Measurements from ENCODE around the gene TMEM138. TPM values are rescaled to one million over a fixed set of nuclear protein-coding genes. Genes with fewer than 3 reads are reported as not detected.
"Not testable (repeated sequence)": the region's sequence is repeated elsewhere in the genome, so short reads cannot be mapped to it uniquely, and the experiment has no call there.

Gene TMEM138
- total RNA-seq, 1 donor from 2014 or later: 42.5 TPM

- peak; percentile 48 for DNase-seq (ENCODE audit: low read depth)
Observed at GRCh38 chr11:61362542-61362875, 335 bp downstream of the TMEM138 start.

- no peak for DNase-seq (ENCODE audit: low read depth)
Observed at GRCh38 chr11:61364012-61364675, 2.0 kb downstream of the TMEM138 start.

- no peak for DNase-seq (ENCODE audit: low read depth)
Observed at GRCh38 chr11:61367406-61367805, 5.2 kb downstream of the TMEM138 start.

- no peak for DNase-seq (ENCODE audit: low read depth)
Observed at GRCh38 chr11:61368646-61369045, 6.5 kb downstream of the TMEM138 start.

GRCh38 chr11:61369372-61370348 is 7.5 kb downstream of the TMEM138 start:
- peak; percentile 100 for DNase-seq (ENCODE audit: low read depth)

- peak; percentile 29 for DNase-seq (ENCODE audit: low read depth)
Observed at GRCh38 chr11:61370349-61371005, 8.3 kb downstream of the TMEM138 start.

GRCh38 chr11:61372659-61373420 is 10.7 kb downstream of the TMEM138 start:
- no peak for DNase-seq (ENCODE audit: low read depth)

GRCh38 chr11:61375761-61376108 is 13.6 kb downstream of the TMEM138 start:
- DNase-seq (ENCODE audit: low read depth): no peak

GRCh38 chr11:61377461-61378160 is 15.4 kb downstream of the TMEM138 start:
- peak; percentile 38 for DNase-seq (ENCODE audit: low read depth)

GRCh38 chr11:61378713-61379313 is 16.6 kb downstream of the TMEM138 start:
- DNase-seq (ENCODE audit: low read depth): peak; percentile 92

- no peak for DNase-seq (ENCODE audit: low read depth)
Observed at GRCh38 chr11:61380884-61381283, 18.7 kb downstream of the TMEM138 start.

GRCh38 chr11:61383859-61384258 is 21.7 kb downstream of the TMEM138 start:
- DNase-seq (ENCODE audit: low read depth): not testable (repeated sequence)

GRCh38 chr11:61384271-61385242 is 22.4 kb downstream of the TMEM138 start:
- peak; percentile 74 for DNase-seq (ENCODE audit: low read depth)

- no peak for DNase-seq (ENCODE audit: low read depth)
Observed at GRCh38 chr11:61390161-61390560, 28.0 kb downstream of the TMEM138 start.

GRCh38 chr11:61392981-61393595 is 30.9 kb downstream of the TMEM138 start:
- DNase-seq (ENCODE audit: low read depth): peak; percentile 22

GRCh38 chr11:61401173-61401572 is 39.0 kb downstream of the TMEM138 start:
- no peak for DNase-seq (ENCODE audit: low read depth)

GRCh38 chr11:61401573-61401972 is 39.4 kb downstream of the TMEM138 start:
- no peak for DNase-seq (ENCODE audit: low read depth)

GRCh38 chr11:61403658-61404057 is 41.5 kb downstream of the TMEM138 start:
- DNase-seq (ENCODE audit: low read depth): no peak

Measured in myocyte (in vitro differentiated cells).